Activated T-cell treated with anti-CD3 and anti-CD28 coated beads, Interleukin-2, amount 50 U/mL, for 72 hours (primary cell): ENCODE measurements around the gene CHN1. TPM values are rescaled to one million over a fixed set of nuclear protein-coding genes. Genes with fewer than 3 reads are reported as not detected.
A peak's percentile ranks its signal among the peaks of the same experiment; 100 is the strongest.

Source experiments
- ATAC-seq, 2 donors: fragments of 150-1000 bp; cut with Tn5 transposase; replicated peaks in 1 of 2; 2 replicates each; pipeline ENCODE4 v1.10.0; 2021; ENCODE audit warnings: moderate library complexity in 2 of 2, mild to moderate bottlenecking in 1 of 2
- DNase-seq, 2 donors: peaks; one replicate each; pipeline ENCODE4 v3.0.0; 2021 to 2022; ENCODE audit warnings: mixed read lengths in 1 of 2
- H3K27ac Mint-ChIP-seq: one replicate; pipeline ENCODE4 v1.8.0; 2022; ENCODE audit warnings: mild to moderate bottlenecking, moderate library complexity, mixed read lengths
- H3K27me3 Mint-ChIP-seq: one replicate; pipeline ENCODE4 v1.8.0; 2022; ENCODE audit warnings: low read depth, mixed read lengths
- H3K36me3 Mint-ChIP-seq, 2 donors: one replicate each; pipeline ENCODE4 v1.8.0; 2022; ENCODE audit warnings: mixed read lengths in 2 of 2, mild to moderate bottlenecking in 1 of 2; ENCODE audit not compliant: insufficient read depth in 2 of 2
- H3K4me1 Mint-ChIP-seq: one replicate; pipeline ENCODE4 v1.8.0; 2022; ENCODE audit warnings: low read depth, mixed read lengths
- H3K4me3 Mint-ChIP-seq, 2 donors: one replicate each; pipeline ENCODE4 v1.8.0; 2022; ENCODE audit warnings: mild to moderate bottlenecking in 2 of 2, mixed read lengths in 2 of 2, moderate library complexity in 2 of 2
- H3K9me3 Mint-ChIP-seq, 2 donors: one replicate each; pipeline ENCODE4 v1.8.0; 2022; ENCODE audit warnings: mixed read lengths in 2 of 2
- total RNA-seq, 2 donors: library from RNA; stranded (reverse); gene quantifications; one replicate each; pipeline ENCODE4 v1.2.3, GENCODE V29; 2022

Gene CHN1
- total RNA-seq, 2 donors from 2014 or later, result 5.1 to 5.3 TPM

- H3K9me3 Mint-ChIP-seq, result no peaks in the 10 kb centered on the region
- ATAC-seq, result no peak
Observed at GRCh38 chr2:174981331-174981730, 23.9 kb downstream of the CHN1 start.

GRCh38 chr2:174979996-174980395, 25.2 kb downstream of the CHN1 start:
- Mint-ChIP-seq H3K4me3 (no peak overlapping the region), H3K36me3 (no peaks in the 10 kb centered on the region), H3K9me3 (no peaks in the 10 kb centered on the region), H3K27me3 (peaks cover 10% of the 10 kb centered on the region), H3K27ac (no peak overlapping the region), H3K4me1 (no peaks in the 10 kb centered on the region)
- ATAC-seq (no peak), DNase-seq (no peak)

More at GRCh38 chr2:174981331-174981730, 23.9 kb downstream of the CHN1 start:
- DNase-seq, result no peak
- Mint-ChIP-seq H3K27me3 (peaks cover 9% of the 10 kb centered on the region), H3K27ac (no peak overlapping the region), H3K36me3 (no peaks in the 10 kb centered on the region), H3K4me3 (no peak overlapping the region), H3K4me1 (no peaks in the 10 kb centered on the region)

- no peak overlapping the region for H3K27ac Mint-ChIP-seq
- no peak overlapping the region for H3K4me3 Mint-ChIP-seq
- H3K27me3 Mint-ChIP-seq, result peaks cover 10% of the 10 kb centered on the region
- DNase-seq (no peak), ATAC-seq (no peak)
- no peaks in the 10 kb centered on the region for H3K9me3 Mint-ChIP-seq
- H3K36me3 Mint-ChIP-seq, result no peaks in the 10 kb centered on the region
- H3K4me1 Mint-ChIP-seq, result no peaks in the 10 kb centered on the region
Observed at GRCh38 chr2:174977364-174977763, 27.8 kb downstream of the CHN1 start.

- Mint-ChIP-seq H3K27ac (no peak overlapping the region), H3K4me1 (peaks cover 14% of the 10 kb centered on the region), H3K9me3 (no peaks in the 10 kb centered on the region), H3K36me3 (no peaks in the 10 kb centered on the region), H3K27me3 (peaks cover 10% of the 10 kb centered on the region), H3K4me3 (no peak overlapping the region)
- no peak for DNase-seq
- ATAC-seq, result no peak
Observed at GRCh38 chr2:174974131-174974530, 31.1 kb downstream of the CHN1 start.

GRCh38 chr2:174972924-174973323, 32.3 kb downstream of the CHN1 start:
- H3K27ac Mint-ChIP-seq, result no peak overlapping the region
- ATAC-seq (no peak), DNase-seq (no peak)
- H3K4me3 Mint-ChIP-seq, result no peak overlapping the region
- H3K27me3 Mint-ChIP-seq, result peaks cover 10% of the 10 kb centered on the region
- H3K4me1 Mint-ChIP-seq, result peaks cover 16% of the 10 kb centered on the region
- no peaks in the 10 kb centered on the region for H3K9me3 Mint-ChIP-seq
- H3K36me3 Mint-ChIP-seq, result no peaks in the 10 kb centered on the region

- ATAC-seq (no peak), DNase-seq (no peak)
- Mint-ChIP-seq H3K36me3 (no peaks in the 10 kb centered on the region), H3K27me3 (peaks cover 9% of the 10 kb centered on the region), H3K9me3 (no peaks in the 10 kb centered on the region), H3K4me3 (no peak overlapping the region), H3K27ac (no peak overlapping the region), H3K4me1 (peaks cover 16% of the 10 kb centered on the region)
Observed at GRCh38 chr2:174971868-174972781, 33.1 kb downstream of the CHN1 start.

- Mint-ChIP-seq H3K36me3 (no peaks in the 10 kb centered on the region), H3K9me3 (no peaks in the 10 kb centered on the region), H3K27me3 (no peaks in the 10 kb centered on the region), H3K4me3 (no peak overlapping the region), H3K27ac (no peak overlapping the region), H3K4me1 (peaks cover 25% of the 10 kb centered on the region)
- peak; percentile 53 to 83 for ATAC-seq
- no peak for DNase-seq
Observed at GRCh38 chr2:174970092-174970491, 35.1 kb downstream of the CHN1 start.

- no peak for DNase-seq
Observed at GRCh38 chr2:174969091-174969734, 36.0 kb downstream of the CHN1 start.

GRCh38 chr2:174967691-174968260, 37.4 kb downstream of the CHN1 start:
- Mint-ChIP-seq H3K27me3 (no peaks in the 10 kb centered on the region), H3K4me3 (no peak overlapping the region), H3K36me3 (no peaks in the 10 kb centered on the region), H3K9me3 (no peaks in the 10 kb centered on the region), H3K4me1 (peaks cover 30% of the 10 kb centered on the region), H3K27ac (no peak overlapping the region)
- DNase-seq, result no peak
- ATAC-seq, result no peak

More at GRCh38 chr2:174969091-174969734, 36.0 kb downstream of the CHN1 start:
- Mint-ChIP-seq H3K4me1 (peaks cover 25% of the 10 kb centered on the region), H3K27ac (no peak overlapping the region), H3K36me3 (no peaks in the 10 kb centered on the region), H3K27me3 (no peaks in the 10 kb centered on the region), H3K4me3 (no peak overlapping the region), H3K9me3 (no peaks in the 10 kb centered on the region)
- ATAC-seq, result no peak

- peaks cover 30% of the 10 kb centered on the region for H3K4me1 Mint-ChIP-seq
- H3K27me3 Mint-ChIP-seq, result no peaks in the 10 kb centered on the region
- H3K36me3 Mint-ChIP-seq, result no peaks in the 10 kb centered on the region
- no peaks in the 10 kb centered on the region for H3K9me3 Mint-ChIP-seq
- DNase-seq (no peak), ATAC-seq (no peak)
- H3K4me3 Mint-ChIP-seq, result no peak overlapping the region
- no peak overlapping the region for H3K27ac Mint-ChIP-seq
Observed at GRCh38 chr2:174967086-174967485, 38.1 kb downstream of the CHN1 start.

- ATAC-seq (peak; percentile 54 to 84), DNase-seq (no peak)
- Mint-ChIP-seq H3K9me3 (no peaks in the 10 kb centered on the region), H3K4me1 (peaks cover 30% of the 10 kb centered on the region), H3K27ac (peak overlapping the region; percentile 65), H3K36me3 (no peaks in the 10 kb centered on the region), H3K27me3 (no peaks in the 10 kb centered on the region), H3K4me3 (peak overlapping the region in 1 of 2 donors; percentile 71)
Observed at GRCh38 chr2:174965992-174966744, 39.0 kb downstream of the CHN1 start.

GRCh38 chr2:174965551-174965950, 39.6 kb downstream of the CHN1 start:
- Mint-ChIP-seq H3K27ac (no peak overlapping the region), H3K4me3 (no peak overlapping the region), H3K9me3 (no peaks in the 10 kb centered on the region), H3K4me1 (peaks cover 33% of the 10 kb centered on the region), H3K36me3 (no peaks in the 10 kb centered on the region), H3K27me3 (no peaks in the 10 kb centered on the region)
- ATAC-seq, result no peak
- no peak for DNase-seq

GRCh38 chr2:174964404-174964803, 40.8 kb downstream of the CHN1 start:
- Mint-ChIP-seq H3K27ac (no peak overlapping the region), H3K4me1 (peaks cover 24% of the 10 kb centered on the region), H3K36me3 (no peaks in the 10 kb centered on the region), H3K4me3 (no peak overlapping the region), H3K27me3 (peaks cover 5% of the 10 kb centered on the region), H3K9me3 (no peaks in the 10 kb centered on the region)
- ATAC-seq, result no peak
- no peak for DNase-seq
